ENCODE results near the gene RAB40B.

- TF ChIP-seq CTCF (IDR thresholded peaks at IDR 0.05; ENCODE audit: low read length) (no peak), EZH2phosphoT487 (IDR thresholded peaks at IDR 0.05; ENCODE audit: low read length) (no peak)
These were observed 42.6 kb upstream of the RAB40B start for GRCh38 chr17:82740906-82741759.
